H1 (cell line): ENCODE data around the gene RNU6-1.

Source experiments
- GABPA ChIP-seq: IDR thresholded peaks from 2 replicates; pipeline ENCODE4 v1.6.1; 2011; ENCODE audit warnings: mild to moderate bottlenecking, low read length, moderate library complexity, borderline replicate concordance; ENCODE audit not compliant: insufficient read depth
- JUN ChIP-seq: IDR thresholded peaks from 2 replicates; pipeline ENCODE4 v1.6.1; 2011; ENCODE audit warnings: low read depth, mild to moderate bottlenecking, improper control_type of control experiment, low read length
- KDM5A ChIP-seq: fragments of 200-600 bp; IDR thresholded peaks from 2 replicates; pipeline ENCODE4 v1.7.1; 2012; ENCODE audit warnings: mild to moderate bottlenecking, low read length, inconsistent platforms, mixed read lengths
- MAFK ChIP-seq: IDR thresholded peaks from 2 replicates; pipeline ENCODE4 v1.6.1; 2012; ENCODE audit warnings: low read depth, mild to moderate bottlenecking, improper control_type of control experiment, low read length
- PHF8 ChIP-seq: fragments of 200-600 bp; sonication (generic); conservative IDR thresholded peaks from 2 replicates; pipeline ENCODE4 v1.7.1; 2012; ENCODE audit warnings: low read depth, mild to moderate bottlenecking, inconsistent platforms, low read length, moderate library complexity
- POLR2A ChIP-seq, 2 experiments: IDR thresholded peaks; 1 replicate in 1 of 2; 2 replicates in 1 of 2; pipeline ENCODE4 v1.6.1; 2011; ENCODE audit warnings: low read depth in 2 of 2, low read length in 2 of 2, mild to moderate bottlenecking in 2 of 2; ENCODE audit errors: control extremely low read depth in 1 of 2
- RAD21 ChIP-seq, 2 experiments: IDR thresholded peaks in 1 of 2; conservative IDR thresholded peaks in 1 of 2; 2 replicates each; pipeline ENCODE4 v1.6.1; 2011; ENCODE audit warnings: low read depth in 2 of 2, low read length in 2 of 2, improper control_type of control experiment in 1 of 2, inconsistent platforms in 1 of 2, mild to moderate bottlenecking in 1 of 2, moderate library complexity in 1 of 2
- SP4 ChIP-seq: IDR thresholded peaks from 2 replicates; pipeline ENCODE4 v1.6.1; 2012; ENCODE audit warnings: low read length, inconsistent platforms
- SRF ChIP-seq: IDR thresholded peaks from 2 replicates; pipeline ENCODE4 v1.6.1; 2011; ENCODE audit warnings: mild to moderate bottlenecking, low read depth, low read length, moderate library complexity
- TF ChIP-seq, protein P1 (sequence below), 3 experiments: IDR thresholded peaks; 1 replicate in 2 of 3; 2 replicates in 1 of 3; pipeline versions ENCODE4 v1.5.1 to v1.6.1; 2011; ENCODE audit warnings: low read length in 3 of 3, mild to moderate bottlenecking in 3 of 3, inconsistent platforms in 2 of 3, low read depth in 1 of 3, moderate library complexity in 1 of 3; ENCODE audit not compliant: insufficient read depth in 1 of 3; ENCODE audit errors: control extremely low read depth in 1 of 3
- TF ChIP-seq, protein P2 (sequence below): IDR thresholded peaks from 2 replicates; pipeline ENCODE4 v1.6.1; 2012; ENCODE audit warnings: inconsistent platforms

- TF ChIP-seq, protein P1, sequence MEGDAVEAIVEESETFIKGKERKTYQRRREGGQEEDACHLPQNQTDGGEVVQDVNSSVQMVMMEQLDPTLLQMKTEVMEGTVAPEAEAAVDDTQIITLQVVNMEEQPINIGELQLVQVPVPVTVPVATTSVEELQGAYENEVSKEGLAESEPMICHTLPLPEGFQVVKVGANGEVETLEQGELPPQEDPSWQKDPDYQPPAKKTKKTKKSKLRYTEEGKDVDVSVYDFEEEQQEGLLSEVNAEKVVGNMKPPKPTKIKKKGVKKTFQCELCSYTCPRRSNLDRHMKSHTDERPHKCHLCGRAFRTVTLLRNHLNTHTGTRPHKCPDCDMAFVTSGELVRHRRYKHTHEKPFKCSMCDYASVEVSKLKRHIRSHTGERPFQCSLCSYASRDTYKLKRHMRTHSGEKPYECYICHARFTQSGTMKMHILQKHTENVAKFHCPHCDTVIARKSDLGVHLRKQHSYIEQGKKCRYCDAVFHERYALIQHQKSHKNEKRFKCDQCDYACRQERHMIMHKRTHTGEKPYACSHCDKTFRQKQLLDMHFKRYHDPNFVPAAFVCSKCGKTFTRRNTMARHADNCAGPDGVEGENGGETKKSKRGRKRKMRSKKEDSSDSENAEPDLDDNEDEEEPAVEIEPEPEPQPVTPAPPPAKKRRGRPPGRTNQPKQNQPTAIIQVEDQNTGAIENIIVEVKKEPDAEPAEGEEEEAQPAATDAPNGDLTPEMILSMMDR (IDR thresholded peaks at IDR 0.05; ENCODE audit: control extremely low read depth in 1 of 3, insufficient read depth in 1 of 3, low read depth in 1 of 3, low read length in 3 of 3): no peak
- TF ChIP-seq MAFK: no peak
- TF ChIP-seq PHF8: no peak
- TF ChIP-seq, protein P2, sequence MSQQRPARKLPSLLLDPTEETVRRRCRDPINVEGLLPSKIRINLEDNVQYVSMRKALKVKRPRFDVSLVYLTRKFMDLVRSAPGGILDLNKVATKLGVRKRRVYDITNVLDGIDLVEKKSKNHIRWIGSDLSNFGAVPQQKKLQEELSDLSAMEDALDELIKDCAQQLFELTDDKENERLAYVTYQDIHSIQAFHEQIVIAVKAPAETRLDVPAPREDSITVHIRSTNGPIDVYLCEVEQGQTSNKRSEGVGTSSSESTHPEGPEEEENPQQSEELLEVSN: no peak
- no peak for TF ChIP-seq RAD21 (IDR thresholded peaks at IDR 0.05 in 1 of 2, conservative IDR thresholded peaks at IDR 0.05 in 1 of 2; ENCODE audit: low read depth in 2 of 2, low read length in 2 of 2)
- no peak for TF ChIP-seq JUN
- no peak for TF ChIP-seq SRF
- no peak for TF ChIP-seq KDM5A
- TF ChIP-seq POLR2A (IDR thresholded peaks at IDR 0.05; ENCODE audit: control extremely low read depth in 1 of 2, low read depth in 2 of 2, low read length in 2 of 2): no peak
- TF ChIP-seq GABPA: no peak
- TF ChIP-seq SP4: no peak
Observed at GRCh38 chr15:67880651-67881182, 40.9 kb upstream of the RNU6-1 start.
